DLD1 (cell line): Measurements from ENCODE around the gene PADI4.
"Not testable (repeated sequence)": the region's sequence is repeated elsewhere in the genome, so short reads cannot be mapped to it uniquely, and the experiment has no call there.

Experiments used
- in situ Hi-C: cut with HindIII; loops from 2 replicates; pipeline ENCODE4 v1.10.0; 2017; ENCODE audit warnings: low sequenced_read_pairs

PADI4 gene

GRCh38 chr1:17375651-17376050, 67.7 kb downstream of the PADI4 start:
- in situ Hi-C loops = no loop called here

GRCh38 chr1:17377325-17377953, 69.4 kb downstream of the PADI4 start:
- in situ Hi-C loops = no loop called here

GRCh38 chr1:17381161-17381560, 73.2 kb downstream of the PADI4 start:
- in situ Hi-C loops = no loop called here

- in situ Hi-C loops = no loop called here
Observed at GRCh38 chr1:17392199-17392740, 84.3 kb downstream of the PADI4 start.

- in situ Hi-C loops = no loop called here
Observed at GRCh38 chr1:17393230-17393629, 85.2 kb downstream of the PADI4 start.

- in situ Hi-C loops = no loop called here
Observed at GRCh38 chr1:17397910-17398695, 90.1 kb downstream of the PADI4 start.

- in situ Hi-C loops = no loop called here
Observed at GRCh38 chr1:17400725-17401341, 92.8 kb downstream of the PADI4 start.

- in situ Hi-C loops = no loop called here
Observed at GRCh38 chr1:17401841-17402240, 93.8 kb downstream of the PADI4 start.

GRCh38 chr1:17403081-17403480, 95.1 kb downstream of the PADI4 start:
- in situ Hi-C loops = no loop called here

GRCh38 chr1:17404034-17404684, 96.2 kb downstream of the PADI4 start:
- in situ Hi-C loops = no loop called here

- in situ Hi-C loops = no loop called here
Observed at GRCh38 chr1:17404820-17405219, 96.8 kb downstream of the PADI4 start.

- in situ Hi-C loops = no loop called here
Observed at GRCh38 chr1:17405898-17406759, 98.1 kb downstream of the PADI4 start.

- in situ Hi-C loops = not testable (repeated sequence)
Observed at GRCh38 chr1:17406760-17407475, 98.9 kb downstream of the PADI4 start.

GRCh38 chr1:17407786-17408514, 100.0 kb downstream of the PADI4 start:
- in situ Hi-C loops = not testable (repeated sequence)

- in situ Hi-C loops = no loop called here
Observed at GRCh38 chr1:17409391-17409811, 101.4 kb downstream of the PADI4 start.

- in situ Hi-C loops = no loop called here
Observed at GRCh38 chr1:17412093-17412870, 104.3 kb downstream of the PADI4 start.
